GM18909 (cell line): ENCODE data around the gene CRHR2.

Source experiments
- ATAC-seq: cut with Tn5 transposase; IDR thresholded peaks from one replicate; pipeline ENCODE4 v1.9.1; 2021; ENCODE audit warnings: mild to moderate bottlenecking; ENCODE audit not compliant: unreplicated experiment, poor library complexity

CRHR2 gene

GRCh38 chr7:30634193-30634626, 48.0 kb downstream of the CRHR2 start:
- ATAC-seq, result no peak

- no peak for ATAC-seq
Observed at GRCh38 chr7:30633223-30633622, 49.0 kb downstream of the CRHR2 start.

GRCh38 chr7:30630986-30631385, 51.3 kb downstream of the CRHR2 start:
- ATAC-seq, result no peak

- no peak for ATAC-seq
Observed at GRCh38 chr7:30627026-30627425, 55.2 kb downstream of the CRHR2 start.

- no peak for ATAC-seq
Observed at GRCh38 chr7:30625283-30625682, 57.0 kb downstream of the CRHR2 start.

GRCh38 chr7:30618961-30619360, 63.3 kb downstream of the CRHR2 start:
- no peak for ATAC-seq

- no peak for ATAC-seq
Observed at GRCh38 chr7:30618080-30618676, 64.1 kb downstream of the CRHR2 start.

GRCh38 chr7:30617359-30617758, 64.9 kb downstream of the CRHR2 start:
- ATAC-seq, result no peak

GRCh38 chr7:30616318-30616717, 65.9 kb downstream of the CRHR2 start:
- ATAC-seq, result no peak

- no peak for ATAC-seq
Observed at GRCh38 chr7:30613366-30614325, 68.6 kb downstream of the CRHR2 start.

GRCh38 chr7:30612658-30613265, 69.5 kb downstream of the CRHR2 start:
- no peak for ATAC-seq

GRCh38 chr7:30605832-30606231, 76.4 kb downstream of the CRHR2 start:
- ATAC-seq, result no peak

- no peak for ATAC-seq
Observed at GRCh38 chr7:30604901-30605300, 77.4 kb downstream of the CRHR2 start.
